KMS-11 (cell line): ENCODE results near the gene OSBPL7.

Experiments
- H2AFZ ChIP-seq: fragments of 200-600 bp; sonication (generic); 2 replicates; pipeline ENCODE4 v1.6.1; 2016; ENCODE audit warnings: antibody characterized with exemption, mixed run types, low read depth
- H3K27ac ChIP-seq: fragments of 200-600 bp; sonication (generic); 2 replicates; pipeline ENCODE4 v1.6.1; 2016; ENCODE audit warnings: mild to moderate bottlenecking, mixed run types
- H3K27me3 ChIP-seq: fragments of 200-600 bp; sonication (generic); 2 replicates; pipeline ENCODE4 v1.6.1; 2017; ENCODE audit warnings: mild to moderate bottlenecking, low read depth, mixed run types, moderate library complexity; ENCODE audit not compliant: insufficient read depth
- H3K36me3 ChIP-seq: fragments of 200-600 bp; sonication (generic); 2 replicates; pipeline ENCODE4 v1.6.1; 2017; ENCODE audit warnings: mild to moderate bottlenecking, mixed run types; ENCODE audit not compliant: insufficient read depth
- H3K4me1 ChIP-seq: fragments of 200-600 bp; sonication (generic); 2 replicates; pipeline ENCODE4 v1.6.1; 2016; ENCODE audit warnings: mild to moderate bottlenecking, low read depth, mixed run types; ENCODE audit not compliant: poor library complexity, severe bottlenecking
- H3K4me2 ChIP-seq: fragments of 200-600 bp; sonication (generic); 2 replicates; pipeline ENCODE4 v1.7.0; 2016; ENCODE audit warnings: mild to moderate bottlenecking, mixed run types
- H3K4me3 ChIP-seq: fragments of 200-600 bp; sonication (generic); IDR thresholded peaks from 2 replicates; pipeline ENCODE4 v1.6.1; 2017; ENCODE audit warnings: low read depth, low read length, mixed read lengths; ENCODE audit not compliant: insufficient read depth
- H3K79me2 ChIP-seq: fragments of 200-600 bp; sonication (generic); 2 replicates; pipeline ENCODE4 v1.6.1; 2016; ENCODE audit warnings: low read depth, mixed run types; ENCODE audit not compliant: insufficient read depth
- H3K9ac ChIP-seq: fragments of 200-600 bp; sonication (generic); 2 replicates; pipeline ENCODE4 v1.6.1; 2016; ENCODE audit warnings: mild to moderate bottlenecking, mixed run types
- H4K20me1 ChIP-seq: fragments of 200-600 bp; sonication (generic); 2 replicates; pipeline ENCODE4 v1.6.1; 2016; ENCODE audit warnings: mild to moderate bottlenecking, mixed run types; ENCODE audit not compliant: insufficient read depth
- TF ChIP-seq, protein P1 (sequence below): fragments of 200-600 bp; sonication (generic); conservative IDR thresholded peaks from 2 replicates; pipeline ENCODE4 v1.6.1; 2017; ENCODE audit warnings: low read depth, mild to moderate bottlenecking, antibody characterized with exemption, low read length, moderate library complexity, mixed read lengths

Gene OSBPL7

DNA sequence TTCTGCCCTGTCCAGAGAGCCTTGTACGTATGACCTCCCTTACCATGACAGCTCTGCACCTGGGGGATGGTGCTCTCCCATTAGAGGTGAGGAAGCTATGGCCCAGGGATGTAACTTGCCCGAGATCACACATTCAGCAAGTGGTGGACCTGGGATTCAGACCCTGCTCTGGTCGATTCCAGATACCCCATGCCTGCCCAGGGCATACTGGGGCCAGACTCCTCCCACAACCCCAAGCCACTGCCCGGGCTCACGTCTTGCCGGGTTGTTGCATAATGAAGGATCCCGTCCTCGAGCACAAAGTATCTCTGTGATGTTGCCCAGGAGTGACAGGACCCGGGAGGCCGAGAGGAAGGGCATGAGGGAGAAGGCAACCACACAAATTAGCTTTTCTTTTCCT, 2.1 kb downstream of the OSBPL7 start:
- H4K20me1 ChIP-seq = no peaks in the 10 kb centered on the region
- no peaks in the 10 kb centered on the region for H3K27me3 ChIP-seq
- H3K9ac ChIP-seq = no peak overlapping the region
- no peak overlapping the region for H3K27ac ChIP-seq
- no peak overlapping the region for H2AFZ ChIP-seq
- no peaks in the 10 kb centered on the region for H3K79me2 ChIP-seq
- H3K36me3 ChIP-seq = no peaks in the 10 kb centered on the region
- no peak overlapping the region for H3K4me3 ChIP-seq
- H3K4me1 ChIP-seq = peaks cover 23% of the 10 kb centered on the region
- TF ChIP-seq, protein P1, sequence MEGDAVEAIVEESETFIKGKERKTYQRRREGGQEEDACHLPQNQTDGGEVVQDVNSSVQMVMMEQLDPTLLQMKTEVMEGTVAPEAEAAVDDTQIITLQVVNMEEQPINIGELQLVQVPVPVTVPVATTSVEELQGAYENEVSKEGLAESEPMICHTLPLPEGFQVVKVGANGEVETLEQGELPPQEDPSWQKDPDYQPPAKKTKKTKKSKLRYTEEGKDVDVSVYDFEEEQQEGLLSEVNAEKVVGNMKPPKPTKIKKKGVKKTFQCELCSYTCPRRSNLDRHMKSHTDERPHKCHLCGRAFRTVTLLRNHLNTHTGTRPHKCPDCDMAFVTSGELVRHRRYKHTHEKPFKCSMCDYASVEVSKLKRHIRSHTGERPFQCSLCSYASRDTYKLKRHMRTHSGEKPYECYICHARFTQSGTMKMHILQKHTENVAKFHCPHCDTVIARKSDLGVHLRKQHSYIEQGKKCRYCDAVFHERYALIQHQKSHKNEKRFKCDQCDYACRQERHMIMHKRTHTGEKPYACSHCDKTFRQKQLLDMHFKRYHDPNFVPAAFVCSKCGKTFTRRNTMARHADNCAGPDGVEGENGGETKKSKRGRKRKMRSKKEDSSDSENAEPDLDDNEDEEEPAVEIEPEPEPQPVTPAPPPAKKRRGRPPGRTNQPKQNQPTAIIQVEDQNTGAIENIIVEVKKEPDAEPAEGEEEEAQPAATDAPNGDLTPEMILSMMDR = no peak
- no peak overlapping the region for H3K4me2 ChIP-seq

DNA sequence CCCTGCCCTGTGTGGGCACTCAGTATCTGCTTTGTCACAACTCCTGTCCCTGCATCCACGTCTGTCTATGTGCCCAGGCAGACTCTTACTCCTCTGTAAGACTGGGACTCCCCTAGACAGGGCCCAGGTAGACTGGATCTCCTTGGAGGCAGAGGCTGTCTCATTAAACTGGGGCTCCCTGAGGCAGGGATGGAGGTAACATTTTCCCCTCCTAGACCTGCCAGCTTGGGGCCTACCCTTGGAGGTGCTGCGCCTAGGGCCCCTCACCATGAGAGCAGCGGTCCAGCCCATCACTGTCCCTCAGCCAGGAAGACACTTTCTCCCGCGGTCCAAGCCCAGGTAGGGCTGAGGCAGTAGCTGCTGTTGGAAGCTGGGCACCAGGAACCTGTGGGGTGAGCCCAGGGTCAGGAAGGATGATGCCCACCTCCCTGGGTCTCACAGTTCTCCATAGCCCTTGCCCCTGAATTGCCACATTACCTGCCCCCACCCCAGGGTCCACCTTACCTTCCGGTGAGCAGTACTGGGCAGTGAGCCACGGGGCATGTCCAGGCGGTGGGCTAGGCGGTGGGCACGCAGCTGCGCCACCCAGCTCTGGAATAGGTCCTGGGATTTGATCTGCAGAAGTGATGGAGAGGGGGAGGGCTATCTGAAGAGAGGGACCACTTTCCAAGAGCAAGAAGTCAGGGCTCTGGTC, 3.4 kb downstream of the OSBPL7 start:
- peaks cover 23% of the 10 kb centered on the region for H3K4me1 ChIP-seq
- no peaks in the 10 kb centered on the region for H4K20me1 ChIP-seq
- no peak overlapping the region for H2AFZ ChIP-seq
- H3K4me2 ChIP-seq = no peak overlapping the region
- no peaks in the 10 kb centered on the region for H3K36me3 ChIP-seq
- H3K4me3 ChIP-seq = no peak overlapping the region
- no peaks in the 10 kb centered on the region for H3K27me3 ChIP-seq
- no peak overlapping the region for H3K9ac ChIP-seq
- TF ChIP-seq, protein P1 = no peak
- no peak overlapping the region for H3K27ac ChIP-seq
- H3K79me2 ChIP-seq = no peaks in the 10 kb centered on the region

DNA sequence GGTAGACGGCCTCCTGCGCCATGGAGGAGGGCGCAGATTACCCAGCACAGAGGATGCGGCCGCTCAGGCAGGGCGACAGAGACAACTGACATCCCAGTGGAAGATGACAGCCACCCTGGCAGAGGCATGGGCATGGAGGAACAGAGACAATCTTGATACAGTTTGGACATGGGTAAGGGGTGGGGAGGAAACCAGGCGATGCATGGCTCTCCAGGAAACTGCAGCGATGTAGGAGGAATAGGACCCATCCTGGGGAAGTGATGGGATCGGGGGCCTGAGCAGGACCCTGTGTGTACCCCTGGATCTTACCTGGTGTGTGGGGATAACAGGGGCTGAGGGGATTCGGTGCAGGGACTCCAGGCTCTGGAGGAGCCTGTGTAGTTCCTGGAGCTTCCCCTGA, 4.6 kb downstream of the OSBPL7 start:
- Histone ChIP-seq H3K9ac (no peak overlapping the region), H3K79me2 (no peaks in the 10 kb centered on the region), H3K4me3 (no peak overlapping the region), H3K27me3 (no peaks in the 10 kb centered on the region), H3K4me2 (no peak overlapping the region), H4K20me1 (no peaks in the 10 kb centered on the region), H3K27ac (no peak overlapping the region), H3K4me1 (peaks cover 11% of the 10 kb centered on the region), H2AFZ (no peak overlapping the region), H3K36me3 (no peaks in the 10 kb centered on the region)
- TF ChIP-seq, protein P1 = no peak

DNA sequence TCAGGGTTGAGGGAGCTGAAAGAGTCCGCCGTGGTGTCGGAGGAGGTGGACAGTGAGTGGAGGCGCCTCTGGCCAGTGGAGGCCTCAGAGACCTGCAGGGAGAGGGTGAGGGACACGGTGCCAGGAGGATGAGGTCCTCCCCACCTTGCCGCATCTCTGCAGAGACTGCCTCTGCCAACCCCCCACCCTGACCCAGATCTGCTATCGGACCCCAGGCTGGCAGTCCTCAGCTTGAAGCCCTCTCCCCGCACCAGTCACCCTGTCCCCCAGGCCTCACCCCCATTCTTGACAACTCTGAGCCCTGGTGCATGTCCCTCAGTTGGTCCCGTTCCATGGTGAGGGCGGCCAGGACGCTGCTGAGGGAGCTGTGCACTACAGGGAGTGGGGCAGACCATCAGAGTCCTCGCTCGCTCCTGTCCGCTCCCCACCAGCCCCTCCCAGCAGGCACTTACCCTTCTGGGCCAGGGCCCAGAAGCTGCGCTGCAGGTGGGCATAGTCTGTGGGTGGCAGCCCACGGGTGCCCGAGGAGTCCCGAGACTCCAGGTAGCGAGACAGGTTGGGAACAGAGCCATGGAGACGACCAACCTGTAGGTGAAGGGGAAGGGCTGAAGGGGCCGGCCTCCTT, 5.4 kb downstream of the OSBPL7 start:
- Histone ChIP-seq H3K9ac (no peak overlapping the region), H3K36me3 (no peaks in the 10 kb centered on the region), H3K4me1 (peaks cover 9% of the 10 kb centered on the region), H3K79me2 (no peaks in the 10 kb centered on the region), H3K4me2 (no peak overlapping the region), H3K27me3 (no peaks in the 10 kb centered on the region), H2AFZ (no peak overlapping the region), H4K20me1 (no peaks in the 10 kb centered on the region), H3K4me3 (no peak overlapping the region), H3K27ac (no peak overlapping the region)
- TF ChIP-seq, protein P1 = no peak
